CD14-positive monocyte (primary cell): ENCODE measurements around the gene MEAF6. TPM values are rescaled to one million over a fixed set of nuclear protein-coding genes. Genes with fewer than 3 reads are reported as not detected.
A peak's percentile ranks its signal among the peaks of the same experiment; 100 is the strongest.
"Not testable (repeated sequence)": the region's sequence is repeated elsewhere in the genome, so short reads cannot be mapped to it uniquely, and the experiment has no call there.

Experiments
- DNase-seq, 3 donors: peaks; one replicate each; pipeline ENCODE4 v3.0.0-alpha.2; 2011 to 2022
- H2AFZ ChIP-seq: 2 replicates; pipeline ENCODE4 v1.6.0; 2012; ENCODE audit warnings: mild to moderate bottlenecking, low read depth, low read length, inconsistent platforms; ENCODE audit not compliant: insufficient read depth, poor library complexity, severe bottlenecking
- H3K27ac ChIP-seq, 2 donors: 1 replicate in 1 of 2; 2 replicates in 1 of 2; pipeline ENCODE4 v1.5.1; 2012 to 2013; ENCODE audit warnings: low read length in 2 of 2, control low read depth in 1 of 2, inconsistent platforms in 1 of 2, low read depth in 1 of 2, mild to moderate bottlenecking in 1 of 2
- H3K27me3 ChIP-seq, 2 donors: one replicate each; pipeline versions ENCODE4 v1.6.0 to v1.6.1; 2011 to 2013; ENCODE audit warnings: low read length in 2 of 2; ENCODE audit not compliant: control insufficient read depth in 2 of 2, insufficient read depth in 2 of 2
- H3K36me3 ChIP-seq, 2 donors: replicated peaks in 1 of 2; 1 replicate in 1 of 2; 2 replicates in 1 of 2; pipeline versions ENCODE4 v1.5.1 to v1.6.1; 2012 to 2013; ENCODE audit warnings: low read length in 2 of 2, control low read depth in 1 of 2, inconsistent platforms in 1 of 2, mild to moderate bottlenecking in 1 of 2; ENCODE audit not compliant: insufficient read depth in 2 of 2, control insufficient read depth in 1 of 2
- H3K4me1 ChIP-seq, 2 donors: 1 replicate in 1 of 2; 2 replicates in 1 of 2; pipeline versions ENCODE4 v1.5.1 to v1.6.1; 2012 to 2013; ENCODE audit warnings: low read length in 2 of 2, control low read depth in 1 of 2, inconsistent platforms in 1 of 2, mild to moderate bottlenecking in 1 of 2, moderate library complexity in 1 of 2; ENCODE audit not compliant: insufficient read depth in 2 of 2, control insufficient read depth in 1 of 2
- H3K4me2 ChIP-seq: replicated peaks from 2 replicates; pipeline ENCODE3; 2012; ENCODE audit warnings: low read length, moderate library complexity, mild to moderate bottlenecking; ENCODE audit not compliant: poor library complexity, severe bottlenecking; ENCODE audit errors: extremely low read depth
- H3K4me3 ChIP-seq, 3 experiments: fragments of 200-600 bp in 1 of 3; sonication (generic) in 1 of 3; replicated peaks in 1 of 3; 1 replicate in 2 of 3; 2 replicates in 1 of 3; pipeline ENCODE4 v1.5.1; 2011 to 2013; ENCODE audit warnings: low read length in 3 of 3, mild to moderate bottlenecking in 3 of 3, control low read depth in 2 of 3, low read depth in 2 of 3, inconsistent platforms in 1 of 3, moderate library complexity in 1 of 3
- H3K79me2 ChIP-seq: 2 replicates; pipeline ENCODE4 v1.6.0; 2012; ENCODE audit warnings: mild to moderate bottlenecking, control low read depth, inconsistent platforms, low read length, moderate library complexity; ENCODE audit not compliant: insufficient read depth
- H3K9ac ChIP-seq: 2 replicates; pipeline ENCODE4 v1.6.0; 2017; ENCODE audit warnings: low read length, mild to moderate bottlenecking; ENCODE audit not compliant: insufficient read depth, poor library complexity, severe bottlenecking
- H3K9me3 ChIP-seq, 2 donors: replicated peaks in 1 of 2; 1 replicate in 1 of 2; 2 replicates in 1 of 2; pipeline versions ENCODE4 v1.5.1 to v1.6.1; 2012 to 2013; ENCODE audit warnings: low read length in 2 of 2, control low read depth in 1 of 2; ENCODE audit not compliant: control insufficient read depth in 1 of 2, insufficient read depth in 1 of 2
- H4K20me1 ChIP-seq: 2 replicates; pipeline ENCODE4 v1.6.0; 2012; ENCODE audit warnings: mild to moderate bottlenecking, low read length, control low read depth, moderate library complexity; ENCODE audit not compliant: insufficient read depth
- H3K27ac Mint-ChIP-seq, 7 donors: one replicate each; pipeline ENCODE4 v1.8.0; 2020; ENCODE audit warnings: mild to moderate bottlenecking in 7 of 7, mixed read lengths in 7 of 7, moderate library complexity in 6 of 7, inconsistent platforms in 2 of 7
- H3K27me3 Mint-ChIP-seq, 3 donors: one replicate each; pipeline ENCODE4 v1.8.0; 2021 to 2022; ENCODE audit warnings: low read depth in 3 of 3, mild to moderate bottlenecking in 3 of 3, mixed read lengths in 3 of 3, moderate library complexity in 3 of 3, inconsistent platforms in 1 of 3
- H3K36me3 Mint-ChIP-seq, 2 donors: one replicate each; pipeline ENCODE4 v1.8.0; 2020; ENCODE audit warnings: mixed read lengths in 2 of 2, inconsistent platforms in 1 of 2, mild to moderate bottlenecking in 1 of 2
- H3K4me1 Mint-ChIP-seq: one replicate; pipeline ENCODE4 v1.8.0; 2020; ENCODE audit warnings: mild to moderate bottlenecking, mixed read lengths
- H3K4me3 Mint-ChIP-seq, 2 donors: one replicate each; pipeline ENCODE4 v1.8.0; 2020; ENCODE audit warnings: mild to moderate bottlenecking in 2 of 2, mixed read lengths in 2 of 2, moderate library complexity in 1 of 2
- H3K9me3 Mint-ChIP-seq, 7 donors: one replicate each; pipeline ENCODE4 v1.8.0; 2020 to 2022; ENCODE audit warnings: mixed read lengths in 7 of 7, mild to moderate bottlenecking in 6 of 7, moderate library complexity in 6 of 7, inconsistent platforms in 2 of 7
- CTCF ChIP-seq: fragments of 200-600 bp; IDR thresholded peaks from one replicate; pipeline ENCODE4 v1.8.0; 2022; ENCODE audit warnings: antibody characterized with exemption, mild to moderate bottlenecking
- WGBS: methylation state at CpG from one replicate; pipeline ENCODE4 v1.1.5; 2013; ENCODE audit warnings: missing lambda C conversion rate; ENCODE audit not compliant: insufficient coverage; 5-methylcytosine and 5-hydroxymethylcytosine counted together
- intact Hi-C, 2 donors: fragments of 100-400 bp; cut with micrococcal nuclease; formaldehyde crosslinking; loops; one replicate each; pipeline versions ENCODE4 v1.15.0 to v1.15.1; 2023
- polyA plus RNA-seq, 3 donors: library from polyadenylated mRNA; depleted of rRNA in 1 of 3; unstranded in 2 of 3; stranded (reverse) in 1 of 3; fragments of 300-500 nt in 2 of 3; fragments of >200 nt in 1 of 3; fragmentation: Illumina TruSeq in 2 of 3; gene quantifications; 1 replicate in 2 of 3; 2 replicates in 1 of 3; pipeline ENCODE4 v1.2.3, GENCODE V29; 2012 to 2021

MEAF6 gene
- polyA plus RNA-seq, 3 donors = 56.7 to 99.8 (median 79.2) TPM

- peak overlapping the region in 2 of 7 donors; percentile 1 to 6 for H3K27ac Mint-ChIP-seq
- DNase-seq = no peak
- H3K27me3 Mint-ChIP-seq = no peaks in the 10 kb centered on the region
- Histone ChIP-seq H3K36me3 (peaks cover 70 to 96% of the 10 kb centered on the region in 2 donors), H3K79me2 (peaks cover 5% of the 10 kb centered on the region), H3K27me3 (no peaks in the 10 kb centered on the region), H3K27ac (no peak overlapping the region), H3K9me3 (no peaks in the 10 kb centered on the region), H3K9ac (no peak overlapping the region), H3K4me3 (no peak overlapping the region), H3K4me2 (no peak overlapping the region), H4K20me1 (peaks cover 18% of the 10 kb centered on the region), H3K4me1 (no peaks in the 10 kb centered on the region), H2AFZ (no peak overlapping the region)
- H3K9me3 Mint-ChIP-seq = peaks cover 0 to 7% (median 0%) of the 10 kb centered on the region in 7 donors
- intact Hi-C loops = no loop called here
- WGBS = 98% methylated on average over 13 of the region's 21 CpGs
- no peak for TF ChIP-seq CTCF
- peaks cover 69 to 92% of the 10 kb centered on the region in 2 donors for H3K36me3 Mint-ChIP-seq
- no peak overlapping the region for H3K4me3 Mint-ChIP-seq
- H3K4me1 Mint-ChIP-seq = peaks cover 3% of the 10 kb centered on the region
These were observed 30.0 kb upstream of the MEAF6 start for GRCh38 chr1:37544530-37544929.

- no peak overlapping the region for H3K9ac ChIP-seq
- Mint-ChIP-seq H3K27me3 (no peaks in the 10 kb centered on the region), H3K27ac (peak overlapping the region in 1 of 7 donors; percentile 5), H3K4me1 (peaks cover 3% of the 10 kb centered on the region), H3K9me3 (peaks cover 0 to 7% (median 0%) of the 10 kb centered on the region in 7 donors), H3K36me3 (peaks cover 78 to 95% of the 10 kb centered on the region in 2 donors), H3K4me3 (no peak overlapping the region)
- H3K4me1 ChIP-seq = no peaks in the 10 kb centered on the region
- no peaks in the 10 kb centered on the region for H3K27me3 ChIP-seq
- H3K27ac ChIP-seq = no peak overlapping the region
- H2AFZ ChIP-seq = no peak overlapping the region
- peaks cover 74 to 99% of the 10 kb centered on the region in 2 donors for H3K36me3 ChIP-seq
- 98% methylated on average over 30 of the region's 30 CpGs for WGBS
- peaks cover 7% of the 10 kb centered on the region for H3K79me2 ChIP-seq
- H4K20me1 ChIP-seq = peaks cover 25% of the 10 kb centered on the region
- intact Hi-C loops = no loop called here
- no peak overlapping the region for H3K4me2 ChIP-seq
- no peak overlapping the region for H3K4me3 ChIP-seq
- no peak for DNase-seq
- no peak for TF ChIP-seq CTCF
- H3K9me3 ChIP-seq = no peaks in the 10 kb centered on the region
These were observed 25.6 kb upstream of the MEAF6 start for GRCh38 chr1:37540036-37540785.

- H3K4me3 Mint-ChIP-seq, H3K27me3 Mint-ChIP-seq, H3K27me3 ChIP-seq, H2AFZ ChIP-seq, H3K9me3 ChIP-seq, H3K4me1 ChIP-seq, H3K9me3 Mint-ChIP-seq, H3K9ac ChIP-seq, H3K79me2 ChIP-seq, H3K27ac ChIP-seq, intact Hi-C loops, H3K4me2 ChIP-seq, H3K27ac Mint-ChIP-seq, DNase-seq, H3K4me3 ChIP-seq: not testable (repeated sequence)
- WGBS = 95% methylated on average over 10 of the region's 10 CpGs
- Mint-ChIP-seq H3K36me3 (peaks cover 70 to 90% of the 10 kb centered on the region in 2 donors), H3K4me1 (peaks cover 11% of the 10 kb centered on the region)
- H3K36me3 ChIP-seq = peaks cover 67 to 88% of the 10 kb centered on the region in 2 donors
- peaks cover 18% of the 10 kb centered on the region for H4K20me1 ChIP-seq
These were observed 24.6 kb upstream of the MEAF6 start for GRCh38 chr1:37539154-37539553.
